IMR-90 (cell line): ENCODE results near the gene MPV17. TPM values are rescaled to one million over a fixed set of nuclear protein-coding genes. Genes with fewer than 3 reads are reported as not detected.

Experiments
- ATAC-seq: fragments of 200-7000 bp; cut with Tn5 transposase; 2 replicates; pipeline ENCODE4 v1.9.1; 2020; ENCODE audit warnings: low read depth, mild to moderate bottlenecking, moderate library complexity
- BruUV-seq: library from RNA; stranded (reverse); fragments of 400-500 nt; replicated peaks from 2 replicates; lab custom pipeline; 2021; lab: Mats Ljungman, UMichigan
- CTCF ChIA-PET: fragments of 300-600 bp; formaldehyde crosslinking; extraction: SDS; loops from one replicate; lab custom pipeline; 2021; ENCODE audit warnings: antibody characterized with exemption; lab: Yijun Ruan, JAX
- POLR2A ChIA-PET: fragments of 300-600 bp; sonication (Branson Sonifier 250); formaldehyde crosslinking; loops from one replicate; lab custom pipeline; 2022; ENCODE audit warnings: antibody characterized with exemption; ENCODE audit not compliant: unreplicated experiment; lab: Charles Lee
- DNase-seq: peaks from one replicate; pipeline ENCODE4 v3.0.0; 2013
- H2AFZ ChIP-seq: replicated peaks from 2 replicates; pipeline ENCODE3; 2013; ENCODE audit warnings: low read length, mild to moderate bottlenecking; ENCODE audit not compliant: poor library complexity
- H2AK5ac ChIP-seq: 2 replicates; pipeline ENCODE4 v1.6.1; 2013; ENCODE audit warnings: low read depth, low read length, inconsistent platforms
- H2AK9ac ChIP-seq: replicated peaks from 2 replicates; pipeline ENCODE3; 2013; ENCODE audit warnings: mild to moderate bottlenecking, low read depth, low read length, moderate library complexity; ENCODE audit not compliant: poor library complexity
- H2BK120ac ChIP-seq: 2 replicates; pipeline ENCODE4 v1.6.1; 2013; ENCODE audit warnings: low read depth, low read length, inconsistent platforms
- H2BK15ac ChIP-seq: 3 replicates; pipeline ENCODE4 v1.6.1; 2013; ENCODE audit warnings: low read depth, low read length, inconsistent platforms
- H2BK20ac ChIP-seq: 2 replicates; pipeline ENCODE4 v1.6.1; 2013; ENCODE audit warnings: low read depth, mild to moderate bottlenecking, inconsistent platforms, low read length, moderate library complexity
- H2BK5ac ChIP-seq: 2 replicates; pipeline ENCODE4 v1.6.1; 2013; ENCODE audit warnings: mild to moderate bottlenecking, low read depth, low read length, inconsistent platforms; ENCODE audit not compliant: poor library complexity, severe bottlenecking
- H3K14ac ChIP-seq: replicated peaks from 2 replicates; pipeline ENCODE4 v1.6.1; 2013; ENCODE audit warnings: low read depth, low read length, inconsistent platforms
- H3K18ac ChIP-seq: 2 replicates; pipeline ENCODE4 v1.6.1; 2013; ENCODE audit warnings: low read depth, low read length, control low read depth
- H3K23ac ChIP-seq: 2 replicates; pipeline ENCODE4 v1.6.1; 2013; ENCODE audit warnings: low read depth, low read length, inconsistent platforms
- H3K27ac ChIP-seq: 2 replicates; pipeline ENCODE4 v1.5.1; 2013; ENCODE audit warnings: mild to moderate bottlenecking, control low read depth, low read length; ENCODE audit not compliant: insufficient read depth
- H3K27me3 ChIP-seq: 2 replicates; pipeline ENCODE4 v1.6.1; 2013; ENCODE audit warnings: low read length; ENCODE audit not compliant: control insufficient read depth, insufficient read depth
- H3K36me3 ChIP-seq: 2 replicates; pipeline ENCODE4 v1.6.1; 2013; ENCODE audit warnings: low read length, mixed read lengths; ENCODE audit not compliant: control insufficient read depth, insufficient read depth
- H3K4ac ChIP-seq: 2 replicates; pipeline ENCODE4 v1.6.1; 2013; ENCODE audit warnings: low read depth, low read length, inconsistent platforms
- H3K4me1 ChIP-seq: 2 replicates; pipeline ENCODE4 v1.6.1; 2013; ENCODE audit warnings: low read length, mixed read lengths; ENCODE audit not compliant: control insufficient read depth, insufficient read depth
- H3K4me2 ChIP-seq: 2 replicates; pipeline ENCODE4 v1.6.1; 2013; ENCODE audit warnings: low read depth, mild to moderate bottlenecking, control low read depth, low read length, moderate library complexity
- H3K4me3 ChIP-seq: 2 replicates; pipeline ENCODE4 v1.5.1; 2013; ENCODE audit warnings: low read depth, mild to moderate bottlenecking, control low read depth, low read length, moderate library complexity; ENCODE audit not compliant: insufficient read depth
- H3K56ac ChIP-seq: 2 replicates; pipeline ENCODE4 v1.6.1; 2013; ENCODE audit warnings: low read length, inconsistent platforms; ENCODE audit not compliant: insufficient read depth; ENCODE audit errors: extremely low read depth
- H3K79me1 ChIP-seq, 2 experiments: 2 replicates each; pipeline ENCODE4 v1.6.1; 2013; ENCODE audit warnings: low read length in 2 of 2, inconsistent platforms in 1 of 2, low read depth in 1 of 2
- H3K9ac ChIP-seq: 2 replicates; pipeline ENCODE4 v1.6.1; 2013; ENCODE audit warnings: low read depth, low read length, control low read depth
- H3K9me1 ChIP-seq: 2 replicates; pipeline ENCODE4 v1.6.1; 2013; ENCODE audit warnings: low read length, inconsistent platforms; ENCODE audit not compliant: insufficient read depth
- H3K9me3 ChIP-seq: 2 replicates; pipeline ENCODE4 v1.6.1; 2013; ENCODE audit warnings: low read length; ENCODE audit not compliant: control insufficient read depth, insufficient read depth
- H4K20me1 ChIP-seq: 2 replicates; pipeline ENCODE4 v1.6.1; 2013; ENCODE audit warnings: low read length, inconsistent platforms; ENCODE audit not compliant: insufficient read depth
- H4K5ac ChIP-seq: 2 replicates; pipeline ENCODE4 v1.6.1; 2013; ENCODE audit warnings: mild to moderate bottlenecking, low read depth, low read length, control low read depth
- H4K8ac ChIP-seq, 2 experiments: 2 replicates each; pipeline ENCODE4 v1.6.1; 2013; ENCODE audit warnings: low read depth in 2 of 2, low read length in 2 of 2, control low read depth in 1 of 2, inconsistent platforms in 1 of 2
- H4K91ac ChIP-seq: 2 replicates; pipeline ENCODE4 v1.6.1; 2013; ENCODE audit warnings: low read depth, low read length, inconsistent platforms; ENCODE audit not compliant: insufficient read depth
- BHLHE40 ChIP-seq: fragments of 150-350 bp; IDR thresholded peaks from 2 replicates; pipeline ENCODE4 v1.6.1; 2016; ENCODE audit warnings: mild to moderate bottlenecking, low read depth, low read length
- CEBPB ChIP-seq: IDR thresholded peaks from 2 replicates; pipeline ENCODE4 v1.6.1; 2012; ENCODE audit warnings: low read depth, low read length, improper control_type of control experiment
- CHD1 ChIP-seq: IDR thresholded peaks from 2 replicates; pipeline ENCODE4 v1.6.1; 2012; ENCODE audit warnings: low read depth, low read length, improper control_type of control experiment
- FOS ChIP-seq: fragments of 150-350 bp; IDR thresholded peaks from 2 replicates; pipeline ENCODE4 v1.6.1; 2016; ENCODE audit warnings: low read depth, low read length
- MAFK ChIP-seq: IDR thresholded peaks from 2 replicates; pipeline ENCODE4 v1.6.1; 2012; ENCODE audit warnings: low read depth, low read length, improper control_type of control experiment
- MAZ ChIP-seq: IDR thresholded peaks from 2 replicates; pipeline ENCODE4 v1.6.1; 2012; ENCODE audit warnings: low read depth, mild to moderate bottlenecking, low read length, improper control_type of control experiment, moderate library complexity, borderline replicate concordance
- MXI1 ChIP-seq: IDR thresholded peaks from 2 replicates; pipeline ENCODE4 v1.6.1; 2012; ENCODE audit warnings: low read depth, mild to moderate bottlenecking, low read length, moderate library complexity, borderline replicate concordance
- NFE2L2 ChIP-seq: fragments of 150-350 bp; IDR thresholded peaks from 2 replicates; pipeline ENCODE4 v1.6.1; 2016; ENCODE audit warnings: low read depth, mild to moderate bottlenecking, low read length
- POLR2A ChIP-seq: IDR thresholded peaks from 2 replicates; pipeline ENCODE4 v1.6.1; 2012; ENCODE audit warnings: mild to moderate bottlenecking, low read depth, low read length
- RAD21 ChIP-seq: IDR thresholded peaks from 2 replicates; pipeline ENCODE4 v1.6.1; 2012; ENCODE audit warnings: low read length, improper control_type of control experiment
- RCOR1 ChIP-seq: IDR thresholded peaks from 2 replicates; pipeline ENCODE4 v1.6.1; 2012; ENCODE audit warnings: mild to moderate bottlenecking, low read length, improper control_type of control experiment; ENCODE audit not compliant: insufficient replicate concordance
- RFX5 ChIP-seq: IDR thresholded peaks from 2 replicates; pipeline ENCODE4 v1.8.0; 2012; ENCODE audit warnings: low read depth, mild to moderate bottlenecking, low read length, moderate library complexity
- SMC3 ChIP-seq: fragments of 150-350 bp; IDR thresholded peaks from 2 replicates; pipeline ENCODE4 v1.6.1; 2016; ENCODE audit warnings: low read depth, mild to moderate bottlenecking, antibody characterized with exemption, low read length, moderate library complexity
- WGBS, 2 experiments: methylation state at CpG; one replicate each; pipeline versions ENCODE4 v1.1.5 to v1.1.7; 2013; ENCODE audit warnings: missing lambda C conversion rate in 2 of 2; ENCODE audit not compliant: insufficient read length in 1 of 2; ENCODE audit errors: extremely low coverage in 2 of 2; 5-methylcytosine and 5-hydroxymethylcytosine counted together
- dilution Hi-C: fragments of 300-500 bp; cut with HindIII; formaldehyde crosslinking; loops from one replicate; pipeline ENCODE4 v1.14.3; 2018; ENCODE audit warnings: low sequenced_read_pairs; ENCODE audit not compliant: unreplicated experiment
- in situ Hi-C: fragments of 300-500 bp; cut with MboI; formaldehyde crosslinking; loops from 3 replicates; pipeline ENCODE4 v1.14.3; 2019; ENCODE audit warnings: low sequenced_read_pairs, inconsistent platforms, mixed read lengths
- intact Hi-C: fragments of 100-400 bp; cut with micrococcal nuclease; formaldehyde crosslinking; loops from 2 replicates; pipeline ENCODE4 v1.10.0; 2022
- polyA plus RNA-seq, 3 experiments: library from polyadenylated mRNA; depleted of rRNA; stranded (reverse); fragments of >200 nt; gene quantifications; 2 replicates each; pipeline ENCODE4 v1.2.3, GENCODE V29; 2012; ENCODE audit warnings: low replicate concordance in 1 of 3
- total RNA-seq: library from RNA; depleted of rRNA; stranded (reverse); fragments of >200 nt; gene quantifications from 2 replicates; pipeline ENCODE4 v1.2.3, GENCODE V29; 2012
- TF ChIP-seq, protein P1 (sequence below): fragments of 150-350 bp; IDR thresholded peaks from 2 replicates; pipeline ENCODE4 v1.6.1; 2016; ENCODE audit warnings: low read depth, mild to moderate bottlenecking, low read length, moderate library complexity, borderline replicate concordance
- TF ChIP-seq, protein P2 (sequence below): conservative IDR thresholded peaks from 2 replicates; pipeline ENCODE4 v1.5.1; 2012; ENCODE audit warnings: mild to moderate bottlenecking, low read depth, low read length, improper control_type of control experiment

The MPV17 gene
- total and polyA plus RNA-seq, 2 of the 4 experiments (the other 2 are of a cell fraction): 70.4 to 160 TPM

DNA sequence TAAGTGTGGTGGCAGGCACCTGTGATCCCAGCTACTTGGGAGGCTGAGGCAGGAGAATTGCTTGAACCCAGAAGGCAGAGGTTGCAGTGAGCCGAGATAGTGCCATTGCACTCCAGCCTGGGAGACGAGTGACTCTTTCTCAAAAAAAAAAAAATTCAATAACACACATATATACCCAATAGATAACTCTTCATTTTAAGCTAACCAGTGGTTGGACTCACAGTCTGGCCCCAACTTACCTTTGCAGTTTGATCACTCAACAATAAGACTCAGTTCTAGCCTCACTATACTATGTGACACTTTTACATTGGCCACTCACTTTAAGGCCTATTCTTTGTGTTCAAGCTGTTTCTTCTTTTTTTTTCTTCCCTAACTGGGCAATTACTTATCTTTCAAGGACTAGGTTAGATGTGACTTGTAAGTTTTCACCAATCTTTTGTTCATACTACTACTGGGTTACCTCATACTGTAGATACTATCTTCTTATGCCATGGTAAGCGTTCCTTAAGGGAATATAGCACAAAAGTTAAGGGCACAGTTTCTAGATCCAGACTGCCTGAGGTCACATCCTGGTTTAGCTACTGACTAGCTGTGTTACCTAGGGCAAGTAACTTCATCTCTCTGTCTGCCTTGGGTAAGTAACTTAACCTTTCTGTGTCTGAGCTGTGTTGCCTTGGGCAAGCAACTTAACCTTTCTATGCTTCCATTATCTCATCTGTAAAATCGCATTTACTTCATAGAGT lies 40.0 kb upstream of the MPV17 start:
- H3K27ac ChIP-seq: no peak overlapping the region
- H3K4me3 ChIP-seq: no peak overlapping the region
- H2BK5ac ChIP-seq: no peak overlapping the region
- no peak overlapping the region for H3K4ac ChIP-seq
- no peak; the same call in 1 of the 2 replicates for ATAC-seq
- H3K23ac ChIP-seq: no peak overlapping the region
- H4K5ac ChIP-seq: peak overlapping the region; percentile 17; the same call in 1 of the 2 replicates
- dilution Hi-C loops (no loop called here), intact Hi-C loops (no loop called here), in situ Hi-C loops (no loop called here)
- no peak overlapping the region for H2BK15ac ChIP-seq
- H3K18ac ChIP-seq: no peak overlapping the region
- H3K9me1 ChIP-seq: no peaks in the 10 kb centered on the region; the same call in 1 of the 2 replicates
- no peak overlapping the region for H2AK5ac ChIP-seq
- H3K36me3 ChIP-seq: peaks cover 32% of the 10 kb centered on the region
- ChIA-PET CTCF (no interaction called here), POLR2A (no interaction called here)
- no peak overlapping the region for H4K8ac ChIP-seq
- BruUV-seq: no TSS peak
- no peak overlapping the region for H2BK120ac ChIP-seq
- H2AK9ac ChIP-seq: no peak overlapping the region
- H3K14ac ChIP-seq: no peak overlapping the region
- 60% methylated on average over 1 of the region's 4 CpGs; no CpG with 5 or more reads in 1 of the 2 experiments for WGBS, 2 experiments
- peaks cover 2% of the 10 kb centered on the region; the same call in 1 of the 2 replicates for H3K4me1 ChIP-seq
- no peaks in the 10 kb centered on the region for H3K9me3 ChIP-seq
- H3K79me1 ChIP-seq: peaks cover 4 to 19% of the 10 kb centered on the region in 2 experiments
- no peak overlapping the region for H3K4me2 ChIP-seq
- H3K9ac ChIP-seq: no peak overlapping the region
- no peak overlapping the region for H4K91ac ChIP-seq
- H2BK20ac ChIP-seq: no peak overlapping the region
- H2AFZ ChIP-seq: no peak overlapping the region
- no peak for DNase-seq
- no peaks in the 10 kb centered on the region for H4K20me1 ChIP-seq
- H3K56ac ChIP-seq: no peak overlapping the region
- no peaks in the 10 kb centered on the region for H3K27me3 ChIP-seq
- TF ChIP-seq, protein P1, sequence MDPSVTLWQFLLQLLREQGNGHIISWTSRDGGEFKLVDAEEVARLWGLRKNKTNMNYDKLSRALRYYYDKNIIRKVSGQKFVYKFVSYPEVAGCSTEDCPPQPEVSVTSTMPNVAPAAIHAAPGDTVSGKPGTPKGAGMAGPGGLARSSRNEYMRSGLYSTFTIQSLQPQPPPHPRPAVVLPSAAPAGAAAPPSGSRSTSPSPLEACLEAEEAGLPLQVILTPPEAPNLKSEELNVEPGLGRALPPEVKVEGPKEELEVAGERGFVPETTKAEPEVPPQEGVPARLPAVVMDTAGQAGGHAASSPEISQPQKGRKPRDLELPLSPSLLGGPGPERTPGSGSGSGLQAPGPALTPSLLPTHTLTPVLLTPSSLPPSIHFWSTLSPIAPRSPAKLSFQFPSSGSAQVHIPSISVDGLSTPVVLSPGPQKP: no peak
- no peak for TF ChIP-seq MXI1
- TF ChIP-seq MAZ: no peak
- TF ChIP-seq CHD1: no peak
- TF ChIP-seq CEBPB: no peak
- no peak for TF ChIP-seq RFX5
- TF ChIP-seq RAD21: no peak
- no peak for TF ChIP-seq SMC3
- TF ChIP-seq MAFK: no peak
- TF ChIP-seq RCOR1: no peak
- TF ChIP-seq BHLHE40: no peak
- TF ChIP-seq FOS: no peak
- TF ChIP-seq, protein P2, sequence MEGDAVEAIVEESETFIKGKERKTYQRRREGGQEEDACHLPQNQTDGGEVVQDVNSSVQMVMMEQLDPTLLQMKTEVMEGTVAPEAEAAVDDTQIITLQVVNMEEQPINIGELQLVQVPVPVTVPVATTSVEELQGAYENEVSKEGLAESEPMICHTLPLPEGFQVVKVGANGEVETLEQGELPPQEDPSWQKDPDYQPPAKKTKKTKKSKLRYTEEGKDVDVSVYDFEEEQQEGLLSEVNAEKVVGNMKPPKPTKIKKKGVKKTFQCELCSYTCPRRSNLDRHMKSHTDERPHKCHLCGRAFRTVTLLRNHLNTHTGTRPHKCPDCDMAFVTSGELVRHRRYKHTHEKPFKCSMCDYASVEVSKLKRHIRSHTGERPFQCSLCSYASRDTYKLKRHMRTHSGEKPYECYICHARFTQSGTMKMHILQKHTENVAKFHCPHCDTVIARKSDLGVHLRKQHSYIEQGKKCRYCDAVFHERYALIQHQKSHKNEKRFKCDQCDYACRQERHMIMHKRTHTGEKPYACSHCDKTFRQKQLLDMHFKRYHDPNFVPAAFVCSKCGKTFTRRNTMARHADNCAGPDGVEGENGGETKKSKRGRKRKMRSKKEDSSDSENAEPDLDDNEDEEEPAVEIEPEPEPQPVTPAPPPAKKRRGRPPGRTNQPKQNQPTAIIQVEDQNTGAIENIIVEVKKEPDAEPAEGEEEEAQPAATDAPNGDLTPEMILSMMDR: no peak
- no peak for TF ChIP-seq NFE2L2
- TF ChIP-seq POLR2A: no peak
